ENCODE measurements around the gene EFHD2. TPM values are rescaled to one million over a fixed set of nuclear protein-coding genes. Genes with fewer than 3 reads are reported as not detected.
"Not testable (repeated sequence)": the region's sequence is repeated elsewhere in the genome, so short reads cannot be mapped to it uniquely, and the experiment has no call there.

EFHD2 gene
- total RNA-seq, 1 experiment from 2014 or later, result 212 TPM

- DNase-seq (ENCODE audit: extremely low read depth, low read depth), result no peak
Observed at GRCh38 chr1:15449567-15449966, 39.9 kb downstream of the EFHD2 start.

GRCh38 chr1:15451014-15451722, 41.5 kb downstream of the EFHD2 start:
- no peak for DNase-seq (ENCODE audit: extremely low read depth, low read depth)

DNA sequence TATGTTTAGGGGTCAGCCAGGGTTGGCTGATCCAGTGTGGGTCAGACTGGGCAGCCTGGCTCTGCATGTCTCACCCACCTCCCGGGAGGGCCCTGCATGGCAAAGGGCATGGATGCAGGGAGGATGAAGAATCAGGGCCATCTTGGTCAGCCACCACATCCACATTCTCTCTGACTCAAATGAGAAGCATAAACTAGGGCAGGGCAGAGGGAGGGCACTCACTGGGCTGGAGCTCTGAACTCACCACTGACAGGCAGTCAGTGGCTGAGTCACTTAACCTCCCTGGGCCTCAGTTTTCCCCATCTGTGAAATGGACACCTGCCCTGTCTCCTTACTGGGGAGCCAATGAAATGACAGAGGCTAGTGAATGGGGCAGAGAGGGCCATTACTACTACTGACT, 42.5 kb downstream of the EFHD2 start:
- no peak for DNase-seq (ENCODE audit: extremely low read depth, low read depth)

GRCh38 chr1:15452866-15453571, 43.3 kb downstream of the EFHD2 start:
- DNase-seq (ENCODE audit: extremely low read depth, low read depth), result no peak

DNA sequence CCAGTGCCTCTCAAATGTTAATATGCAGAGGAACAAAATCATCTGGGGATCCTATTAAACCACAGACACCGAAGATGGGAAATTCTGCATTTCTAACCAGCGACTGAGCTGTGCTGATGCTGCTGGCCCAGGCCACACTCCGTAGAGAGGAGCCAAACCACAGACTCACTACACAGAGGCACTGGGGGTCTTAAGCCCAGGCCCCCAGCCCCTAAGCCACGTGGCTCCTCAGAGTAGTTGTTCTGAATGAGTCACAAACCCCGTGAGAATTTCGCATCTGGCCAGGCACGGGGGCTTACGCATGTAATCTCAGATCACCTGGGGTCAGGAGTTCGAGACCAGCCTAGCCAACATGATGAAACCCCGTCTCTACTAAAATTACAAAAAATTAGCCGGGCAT, 44.0 kb downstream of the EFHD2 start:
- no peak for DNase-seq (ENCODE audit: extremely low read depth, low read depth)

GRCh38 chr1:15454256-15454655, 44.6 kb downstream of the EFHD2 start:
- DNase-seq (ENCODE audit: extremely low read depth, low read depth), result no peak

DNA sequence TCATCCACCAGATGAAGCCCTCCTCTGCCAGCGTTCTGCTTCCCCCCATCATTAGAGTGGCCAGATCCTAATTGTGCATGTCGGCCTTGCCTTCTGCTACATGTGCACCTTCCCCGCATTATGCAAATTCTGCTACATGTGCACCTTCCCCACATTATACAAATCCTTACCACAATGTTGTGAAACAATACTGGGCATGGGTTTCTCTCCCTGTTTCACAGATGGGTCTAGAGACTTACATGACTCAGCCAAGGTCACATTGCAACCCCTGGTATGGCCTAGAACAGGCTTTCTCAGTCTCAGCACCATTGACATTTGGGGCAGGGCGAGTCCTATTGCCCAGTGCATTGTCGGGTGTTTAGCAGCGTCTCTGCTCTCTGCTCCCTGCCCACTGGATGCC, 45.8 kb downstream of the EFHD2 start:
- no peak for DNase-seq (ENCODE audit: extremely low read depth, low read depth)

- no peak for DNase-seq (ENCODE audit: extremely low read depth, low read depth)
Observed at GRCh38 chr1:15456313-15456954, 46.7 kb downstream of the EFHD2 start, which contains the start of gene CELA2A. TSS of gene CELA2A (plus strand) at chr1:15456732. CDS start at chr1:15456754, 22 bp downstream.

DNA sequence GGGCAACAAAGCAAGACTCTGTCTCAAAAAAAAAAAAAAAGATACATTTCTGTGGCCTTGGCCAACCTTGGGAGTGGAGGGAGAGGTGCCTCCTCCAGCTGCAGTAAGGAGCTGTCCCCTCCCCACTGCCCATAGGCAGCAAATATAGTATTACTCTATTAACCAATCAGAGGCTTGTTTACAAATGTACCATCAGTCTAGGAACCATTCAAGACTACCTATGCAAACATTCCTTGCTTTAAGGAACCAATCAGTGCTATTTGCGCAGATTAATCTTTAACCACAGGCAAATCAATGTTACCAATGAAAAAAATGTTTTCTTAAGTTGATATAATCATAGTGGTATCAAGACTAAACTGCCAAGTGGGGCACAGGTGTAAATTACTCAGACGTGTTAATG, 47.9 kb downstream of the EFHD2 start:
- no peak for DNase-seq (ENCODE audit: extremely low read depth, low read depth)

- not testable (repeated sequence) for DNase-seq (ENCODE audit: extremely low read depth, low read depth)
Observed at GRCh38 chr1:15458388-15458787, 48.7 kb downstream of the EFHD2 start.

GRCh38 chr1:15459771-15460707, 50.4 kb downstream of the EFHD2 start:
- DNase-seq (ENCODE audit: extremely low read depth, low read depth), result no peak

DNA sequence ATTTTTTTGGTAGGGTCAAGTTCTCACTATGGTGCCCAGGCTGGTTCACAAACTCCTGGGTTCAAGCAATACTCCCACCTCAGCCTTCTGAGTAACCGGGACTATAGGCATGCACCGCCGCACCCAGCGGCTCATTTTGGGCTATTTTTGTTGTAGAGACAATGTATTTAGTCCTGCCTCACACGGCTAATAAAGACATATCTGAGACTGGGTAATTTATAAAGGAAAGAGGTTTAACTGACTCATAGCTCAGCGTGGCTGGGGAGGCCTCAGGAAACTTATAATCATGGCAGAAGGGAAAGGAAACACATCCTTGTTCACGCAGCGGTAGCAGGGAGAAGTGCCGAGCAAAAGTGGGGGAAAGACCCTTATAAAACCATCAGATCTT, 51.0 kb downstream of the EFHD2 start:
- no peak for DNase-seq (ENCODE audit: extremely low read depth, low read depth)

GRCh38 chr1:15463064-15463800, 53.5 kb downstream of the EFHD2 start:
- DNase-seq (ENCODE audit: extremely low read depth, low read depth), result not testable (repeated sequence)

- DNase-seq (ENCODE audit: extremely low read depth, low read depth), result not testable (repeated sequence)
Observed at GRCh38 chr1:15463926-15464322, 54.2 kb downstream of the EFHD2 start.

DNA sequence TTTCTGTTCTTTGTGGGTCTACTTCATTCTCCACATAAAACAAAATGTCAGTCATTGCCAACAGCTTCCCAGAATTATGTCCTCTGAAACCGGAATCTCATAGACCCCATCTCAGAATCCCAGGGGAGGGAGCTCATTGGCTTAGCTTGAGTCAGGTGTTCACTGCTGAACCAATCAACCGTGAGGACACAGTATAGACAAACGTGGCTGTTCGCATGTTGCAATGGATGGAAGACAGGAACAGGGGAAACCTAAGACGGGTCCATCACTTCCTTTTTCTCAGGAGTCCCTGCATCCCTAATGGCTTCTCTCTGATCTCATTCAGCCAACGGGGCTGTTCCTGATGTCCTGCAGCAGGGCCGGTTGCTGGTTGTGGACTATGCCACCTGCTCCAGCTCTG, 56.0 kb downstream of the EFHD2 start:
- no peak for DNase-seq (ENCODE audit: extremely low read depth, low read depth)

GRCh38 chr1:15466955-15467625, 57.4 kb downstream of the EFHD2 start:
- DNase-seq (ENCODE audit: extremely low read depth, low read depth), result not testable (repeated sequence)

GRCh38 chr1:15468145-15468544, 58.5 kb downstream of the EFHD2 start:
- DNase-seq (ENCODE audit: extremely low read depth, low read depth), result no peak

DNA sequence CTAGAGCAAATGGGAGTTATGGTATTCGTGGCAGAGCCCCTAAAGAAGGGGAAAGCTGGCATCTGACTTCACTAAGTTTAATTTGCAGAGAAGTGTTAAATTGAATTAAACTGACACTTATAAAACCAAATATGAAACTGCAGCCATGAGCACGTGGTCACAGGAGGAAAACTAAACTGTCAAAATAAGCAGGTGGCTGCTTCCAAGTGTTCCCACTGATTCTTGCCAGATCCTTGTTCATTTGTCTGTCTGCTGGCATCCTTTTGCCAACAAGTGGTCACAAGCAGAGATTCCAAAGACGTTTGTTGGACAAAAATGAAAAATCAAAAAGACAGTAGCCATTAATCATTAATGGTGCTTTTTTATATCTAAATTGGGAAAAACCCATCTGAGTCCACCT, 59.7 kb downstream of the EFHD2 start:
- no peak for DNase-seq (ENCODE audit: extremely low read depth, low read depth)

DNA sequence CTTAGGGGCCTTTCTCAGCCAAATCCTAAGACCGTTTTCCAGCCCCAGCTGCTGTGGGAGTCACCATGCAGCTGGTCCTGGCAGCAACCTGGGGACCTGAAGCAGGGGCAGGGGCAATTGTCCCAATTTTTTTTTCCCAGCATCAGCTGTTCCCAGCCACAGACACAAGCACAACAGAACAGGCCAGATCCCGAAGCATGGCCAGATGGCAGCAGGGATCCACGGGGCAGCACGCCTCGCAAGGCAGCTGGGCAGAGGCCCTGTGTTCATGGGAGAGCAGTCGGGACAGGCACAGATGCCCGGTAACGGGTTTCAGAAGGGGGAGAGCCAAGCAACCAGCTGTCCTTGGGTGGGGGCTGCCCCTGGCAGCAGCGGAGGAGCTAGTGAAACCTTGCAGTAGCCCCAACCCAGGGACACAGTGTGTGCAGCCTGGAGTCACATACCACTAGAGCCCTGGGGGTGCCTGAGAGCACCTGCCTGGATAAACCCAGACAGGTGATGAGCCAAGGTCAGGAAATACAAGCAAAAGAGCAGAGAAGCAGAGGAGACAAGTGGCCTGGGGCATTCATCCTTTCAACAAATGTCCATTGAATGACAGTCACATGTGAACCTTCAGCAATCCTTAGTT, 60.2 kb downstream of the EFHD2 start:
- not testable (repeated sequence) for DNase-seq (ENCODE audit: extremely low read depth, low read depth)
